Breast epithelium (tissue), 3 donors: ENCODE measurements around the gene PNPLA1.

Experiments
- CTCF ChIP-seq, 3 donors: fragments of 450-650 bp; IDR thresholded peaks; one replicate each; pipeline ENCODE4 v1.5.1; 2016 to 2017; ENCODE audit warnings: antibody characterized with exemption in 3 of 3, mild to moderate bottlenecking in 3 of 3, moderate library complexity in 3 of 3
- POLR2A ChIP-seq: fragments of 450-650 bp; IDR thresholded peaks from one replicate; pipeline ENCODE4 v1.6.1; 2016; ENCODE audit warnings: antibody characterized with exemption, mild to moderate bottlenecking, moderate library complexity

- TF ChIP-seq CTCF (IDR thresholded peaks at IDR 0.05) (no peak), POLR2A (no peak)
Observed at GRCh38 chr6:36242626-36243025, 27.2 kb upstream of the PNPLA1 start.
